ENCODE measurements around the gene KHDC4. TPM values are rescaled to one million over a fixed set of nuclear protein-coding genes. Genes with fewer than 3 reads are reported as not detected.
"Not testable (repeated sequence)": the region's sequence is repeated elsewhere in the genome, so short reads cannot be mapped to it uniquely, and the experiment has no call there.

The KHDC4 gene
- total RNA-seq, 1 donor from 2014 or later: 48.2 TPM

GRCh38 chr1:155931332-155932038 is 2.7 kb downstream of the KHDC4 start:
- Histone ChIP-seq H2AFZ (ENCODE audit: low read depth, low read length) (no peak overlapping the region), H3K79me2 (ENCODE audit: insufficient read depth, low read length) (peaks cover 73% of the 10 kb centered on the region), H3K4me3 (ENCODE audit: insufficient read depth, low read depth, low read length) (peak overlapping the region; percentile 80), H3K4me2 (ENCODE audit: low read length) (peak overlapping the region; percentile 86), H3K36me3 (ENCODE audit: insufficient read depth, low read length) (peaks cover 46% of the 10 kb centered on the region), H3K9ac (ENCODE audit: low read length) (peak overlapping the region; percentile 45), H3K9me3 (ENCODE audit: insufficient read depth, low read depth, low read length) (no peaks in the 10 kb centered on the region), H3K27ac (ENCODE audit: low read depth, low read length) (no peak overlapping the region), H3K27me3 (ENCODE audit: insufficient read depth, low read length) (no peaks in the 10 kb centered on the region), H4K20me1 (ENCODE audit: insufficient read depth, low read length) (peaks cover 58% of the 10 kb centered on the region), H3K4me1 (ENCODE audit: insufficient read depth, low read length) (peaks cover 36% of the 10 kb centered on the region)
- H3K36me3 Mint-ChIP-seq (ENCODE audit: low read depth, unreplicated experiment): peaks cover 8% of the 10 kb centered on the region
- no peaks in the 10 kb centered on the region for H3K9me3 Mint-ChIP-seq (ENCODE audit: unreplicated experiment)
- no peaks in the 10 kb centered on the region for H3K27me3 Mint-ChIP-seq (ENCODE audit: low read depth, unreplicated experiment)
- FAIRE-seq (no peak), DNase-seq (ENCODE audit: low read depth) (peak; percentile 42)
- TF ChIP-seq CTCF (IDR thresholded peaks at IDR 0.05; ENCODE audit: insufficient read depth, low read depth, low read length) (no peak), EZH2 (IDR thresholded peaks at IDR 0.05; ENCODE audit: insufficient read depth, low read length) (no peak)
- peaks cover 18% of the 10 kb centered on the region for H3K4me1 Mint-ChIP-seq (ENCODE audit: low read depth, unreplicated experiment)
- peak overlapping the region; percentile 62 for H3K27ac Mint-ChIP-seq (ENCODE audit: unreplicated experiment)
- H3K4me3 Mint-ChIP-seq (ENCODE audit: unreplicated experiment): peak overlapping the region; percentile 74

- H3K4me2 ChIP-seq (ENCODE audit: low read length): peak overlapping the region; percentile 86
- not testable (repeated sequence) for H3K9me3 ChIP-seq (ENCODE audit: insufficient read depth, low read depth, low read length); H3K9me3 Mint-ChIP-seq (ENCODE audit: unreplicated experiment); FAIRE-seq; H2AFZ ChIP-seq (ENCODE audit: low read depth, low read length); H3K27me3 ChIP-seq (ENCODE audit: insufficient read depth, low read length); DNase-seq (ENCODE audit: low read depth); H3K27me3 Mint-ChIP-seq (ENCODE audit: low read depth, unreplicated experiment); H3K27ac ChIP-seq (ENCODE audit: low read depth, low read length)
- peaks cover 11% of the 10 kb centered on the region for H3K36me3 Mint-ChIP-seq (ENCODE audit: low read depth, unreplicated experiment)
- peaks cover 36% of the 10 kb centered on the region for H3K4me1 ChIP-seq (ENCODE audit: insufficient read depth, low read length)
- H3K4me1 Mint-ChIP-seq (ENCODE audit: low read depth, unreplicated experiment): peaks cover 18% of the 10 kb centered on the region
- peak overlapping the region; percentile 80 for H3K4me3 ChIP-seq (ENCODE audit: insufficient read depth, low read depth, low read length)
- peaks cover 65% of the 10 kb centered on the region for H4K20me1 ChIP-seq (ENCODE audit: insufficient read depth, low read length)
- H3K79me2 ChIP-seq (ENCODE audit: insufficient read depth, low read length): peaks cover 81% of the 10 kb centered on the region
- peak overlapping the region; percentile 74 for H3K4me3 Mint-ChIP-seq (ENCODE audit: unreplicated experiment)
- peak overlapping the region; percentile 62 for H3K27ac Mint-ChIP-seq (ENCODE audit: unreplicated experiment)
- peaks cover 52% of the 10 kb centered on the region for H3K36me3 ChIP-seq (ENCODE audit: insufficient read depth, low read length)
- H3K9ac ChIP-seq (ENCODE audit: low read length): peak overlapping the region; percentile 45
Measured at GRCh38 chr1:155930725-155931124, 3.5 kb downstream of the KHDC4 start.

GRCh38 chr1:155929057-155929456 is 5.2 kb downstream of the KHDC4 start:
- peaks cover 14% of the 10 kb centered on the region for H3K36me3 Mint-ChIP-seq (ENCODE audit: low read depth, unreplicated experiment)
- DNase-seq (ENCODE audit: low read depth): peak; percentile 37
- TF ChIP-seq CTCF (IDR thresholded peaks at IDR 0.05; ENCODE audit: insufficient read depth, low read depth, low read length) (no peak), EZH2 (IDR thresholded peaks at IDR 0.05; ENCODE audit: insufficient read depth, low read length) (no peak)
- Histone ChIP-seq H4K20me1 (ENCODE audit: insufficient read depth, low read length) (peaks cover 74% of the 10 kb centered on the region), H3K9ac (ENCODE audit: low read length) (peak overlapping the region; percentile 18), H3K36me3 (ENCODE audit: insufficient read depth, low read length) (peaks cover 66% of the 10 kb centered on the region), H3K4me2 (ENCODE audit: low read length) (peak overlapping the region; percentile 49), H3K4me1 (ENCODE audit: insufficient read depth, low read length) (peaks cover 36% of the 10 kb centered on the region), H3K27me3 (ENCODE audit: insufficient read depth, low read length) (no peaks in the 10 kb centered on the region), H3K27ac (ENCODE audit: low read depth, low read length) (peak overlapping the region; percentile 35), H2AFZ (ENCODE audit: low read depth, low read length) (no peak overlapping the region), H3K79me2 (ENCODE audit: insufficient read depth, low read length) (peaks cover 82% of the 10 kb centered on the region), H3K9me3 (ENCODE audit: insufficient read depth, low read depth, low read length) (no peaks in the 10 kb centered on the region), H3K4me3 (ENCODE audit: insufficient read depth, low read depth, low read length) (no peak overlapping the region)
- no peaks in the 10 kb centered on the region for H3K9me3 Mint-ChIP-seq (ENCODE audit: unreplicated experiment)
- H3K4me1 Mint-ChIP-seq (ENCODE audit: low read depth, unreplicated experiment): peaks cover 18% of the 10 kb centered on the region
- no peak for FAIRE-seq
- no peak overlapping the region for H3K4me3 Mint-ChIP-seq (ENCODE audit: unreplicated experiment)
- H3K27me3 Mint-ChIP-seq (ENCODE audit: low read depth, unreplicated experiment): no peaks in the 10 kb centered on the region
- no peak overlapping the region for H3K27ac Mint-ChIP-seq (ENCODE audit: unreplicated experiment)
